GM19239 (cell line): Measurements from ENCODE around the gene FDX2.
"Not testable (repeated sequence)": the region's sequence is repeated elsewhere in the genome, so short reads cannot be mapped to it uniquely, and the experiment has no call there.

Experiments used
- DNase-seq: peaks from one replicate; pipeline ENCODE4 v3.0.0; 2011; ENCODE audit warnings: low spot score; ENCODE audit not compliant: insufficient read length
- FAIRE-seq: peaks from 2 replicates; lab custom pipeline; 2011; peaks lifted over from hg19 to GRCh38; lab: Jason Lieb, UNC

The FDX2 gene

GRCh38 chr19:10286803-10287737 is 28.7 kb downstream of the FDX2 start, which contains the start of gene ICAM4:
ICAM4 (plus strand) TSS chr19:10286955; CDS start chr19:10287013, 58 bp downstream.
- no peak for FAIRE-seq
- no peak for DNase-seq

DNA sequence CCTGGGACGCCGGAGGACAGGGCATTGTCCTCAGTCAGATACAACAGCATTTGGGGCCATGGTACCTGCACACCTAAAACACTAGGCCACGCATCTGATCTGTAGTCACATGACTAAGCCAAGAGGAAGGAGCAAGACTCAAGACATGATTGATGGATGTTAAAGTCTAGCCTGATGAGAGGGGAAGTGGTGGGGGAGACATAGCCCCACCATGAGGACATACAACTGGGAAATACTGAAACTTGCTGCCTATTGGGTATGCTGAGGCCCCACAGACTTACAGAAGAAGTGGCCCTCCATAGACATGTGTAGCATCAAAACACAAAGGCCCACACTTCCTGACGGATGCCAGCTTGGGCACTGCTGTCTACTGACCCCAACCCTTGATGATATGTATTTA is 30.4 kb downstream of the FDX2 start:
- FAIRE-seq: no peak

DNA sequence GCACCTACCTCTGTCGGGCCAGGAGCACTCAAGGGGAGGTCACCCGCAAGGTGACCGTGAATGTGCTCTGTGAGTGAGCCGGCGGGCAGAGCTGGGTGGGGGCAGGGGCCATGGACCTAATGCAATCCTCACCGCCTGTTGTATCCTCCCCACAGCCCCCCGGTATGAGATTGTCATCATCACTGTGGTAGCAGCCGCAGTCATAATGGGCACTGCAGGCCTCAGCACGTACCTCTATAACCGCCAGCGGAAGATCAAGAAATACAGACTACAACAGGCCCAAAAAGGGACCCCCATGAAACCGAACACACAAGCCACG is 30.9 kb downstream of the FDX2 start:
- DNase-seq (no peak), FAIRE-seq (no peak)

More for the DNA sequence above, 30.4 kb downstream of the FDX2 start:
- DNase-seq: no peak

DNA sequence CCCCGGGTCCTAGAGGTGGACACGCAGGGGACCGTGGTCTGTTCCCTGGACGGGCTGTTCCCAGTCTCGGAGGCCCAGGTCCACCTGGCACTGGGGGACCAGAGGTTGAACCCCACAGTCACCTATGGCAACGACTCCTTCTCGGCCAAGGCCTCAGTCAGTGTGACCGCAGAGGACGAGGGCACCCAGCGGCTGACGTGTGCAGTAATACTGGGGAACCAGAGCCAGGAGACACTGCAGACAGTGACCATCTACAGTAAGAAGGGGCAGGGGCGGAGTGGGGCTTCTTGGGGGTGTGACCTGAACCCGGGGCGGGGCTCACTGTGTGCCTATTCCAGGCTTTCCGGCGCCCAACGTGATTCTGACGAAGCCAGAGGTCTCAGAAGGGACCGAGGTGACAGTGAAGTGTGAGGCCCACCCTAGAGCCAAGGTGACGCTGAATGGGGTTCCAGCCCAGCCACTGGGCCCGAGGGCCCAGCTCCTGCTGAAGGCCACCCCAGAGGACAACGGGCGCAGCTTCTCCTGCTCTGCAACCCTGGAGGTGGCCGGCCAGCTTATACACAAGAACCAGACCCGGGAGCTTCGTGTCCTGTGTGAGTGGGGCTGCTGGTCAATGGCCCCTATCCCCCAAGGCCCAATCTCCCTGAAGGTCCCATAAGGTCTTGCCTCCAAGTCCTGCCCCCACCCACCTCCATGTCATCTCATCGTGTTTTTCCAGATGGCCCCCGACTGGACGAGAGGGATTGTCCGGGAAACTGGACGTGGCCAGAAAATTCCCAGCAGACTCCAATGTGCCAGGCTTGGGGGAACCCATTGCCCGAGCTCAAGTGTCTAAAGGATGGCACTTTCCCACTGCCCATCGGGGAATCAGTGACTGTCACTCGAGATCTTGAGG is 31.5 kb downstream of the FDX2 start:
- DNase-seq: no peak

DNA sequence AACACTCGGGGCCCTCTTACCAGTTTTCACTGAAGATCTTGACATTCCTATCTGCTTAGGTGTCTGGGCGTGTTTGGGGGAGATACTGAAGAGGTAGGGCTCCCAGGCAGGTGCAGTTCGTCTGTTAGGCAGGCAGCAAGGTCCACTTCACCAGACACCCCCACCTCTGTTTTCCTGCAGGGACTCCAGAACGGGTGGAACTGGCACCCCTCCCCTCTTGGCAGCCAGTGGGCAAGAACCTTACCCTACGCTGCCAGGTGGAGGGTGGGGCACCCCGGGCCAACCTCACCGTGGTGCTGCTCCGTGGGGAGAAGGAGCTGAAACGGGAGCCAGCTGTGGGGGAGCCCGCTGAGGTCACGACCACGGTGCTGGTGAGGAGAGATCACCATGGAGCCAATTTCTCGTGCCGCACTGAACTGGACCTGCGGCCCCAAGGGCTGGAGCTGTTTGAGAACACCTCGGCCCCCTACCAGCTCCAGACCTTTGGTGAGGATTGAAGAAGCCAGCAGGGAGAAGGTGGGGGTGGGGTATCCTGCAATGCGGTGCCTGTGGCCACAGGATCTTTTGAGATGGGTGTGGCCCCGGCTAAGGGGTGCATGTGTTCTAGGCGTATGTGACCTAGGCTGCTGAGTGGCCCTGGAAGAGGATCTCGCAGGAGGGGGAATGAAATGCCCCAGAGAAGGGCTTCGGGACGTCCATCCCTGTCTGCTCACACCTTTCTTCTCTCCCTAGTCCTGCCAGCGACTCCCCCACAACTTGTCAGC is 32.3 kb downstream of the FDX2 start:
- FAIRE-seq: no peak
- DNase-seq: no peak

More for the DNA sequence above, 31.5 kb downstream of the FDX2 start:
- FAIRE-seq: no peak

- FAIRE-seq, DNase-seq: not testable (repeated sequence)
Observed at GRCh38 chr19:10282043-10282442, 33.8 kb downstream of the FDX2 start.

GRCh38 chr19:10279737-10280442 is 35.9 kb downstream of the FDX2 start:
- FAIRE-seq (no peak), DNase-seq (no peak)

DNA sequence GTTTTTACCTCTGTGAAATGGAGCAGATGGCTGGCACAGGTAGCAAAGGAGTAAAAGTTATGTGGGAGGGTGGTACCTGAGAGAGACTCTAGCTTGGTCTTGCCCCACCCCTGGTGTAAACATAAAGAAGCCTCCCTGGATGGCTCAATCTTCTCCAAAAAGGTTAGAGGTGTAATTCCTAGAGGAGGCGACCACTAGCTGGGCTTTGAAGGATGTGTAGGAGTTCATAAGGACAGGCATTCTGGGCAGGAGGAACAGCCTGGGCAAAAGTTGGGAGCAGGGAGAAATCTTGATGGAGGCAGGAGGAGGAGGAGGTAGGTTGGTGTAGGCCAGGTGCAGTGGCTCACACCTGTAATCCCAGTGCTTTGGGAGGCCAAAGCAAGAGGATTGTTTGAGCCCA is 36.9 kb downstream of the FDX2 start:
- no peak for FAIRE-seq

GRCh38 chr19:10277795-10278589 is 37.8 kb downstream of the FDX2 start:
- DNase-seq (no peak), FAIRE-seq (no peak)

More for the DNA sequence above, 36.9 kb downstream of the FDX2 start:
- DNase-seq: no peak

- FAIRE-seq (no peak), DNase-seq (no peak)
Observed at GRCh38 chr19:10274589-10274988, 41.2 kb downstream of the FDX2 start.

DNA sequence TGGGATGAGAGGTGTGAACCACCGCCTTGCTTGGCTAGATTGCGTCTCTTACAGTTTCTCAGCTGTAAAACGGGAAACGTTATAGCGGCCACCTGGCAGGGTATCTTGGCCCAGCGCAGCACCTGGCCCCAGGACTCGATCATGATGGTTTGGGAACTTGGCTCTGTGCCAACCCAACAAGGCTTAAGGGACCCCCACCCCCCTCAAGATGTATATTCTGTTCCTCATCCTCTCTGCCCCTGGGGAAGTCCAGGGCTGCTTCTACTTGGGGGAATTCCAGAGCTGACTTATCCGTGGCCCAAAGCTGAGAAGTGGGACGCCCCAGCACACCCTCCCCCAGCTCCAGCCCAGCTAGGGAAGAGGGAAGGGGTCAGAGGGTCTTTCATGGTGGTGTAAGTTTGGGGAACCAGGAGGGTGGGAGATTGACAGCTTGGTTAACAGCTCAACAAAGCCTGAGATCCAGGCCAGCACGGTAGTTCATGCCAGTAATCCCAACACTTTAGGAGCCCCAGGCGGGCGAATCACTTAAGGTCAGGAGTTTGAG is 44.2 kb downstream of the FDX2 start:
- FAIRE-seq: no peak
- no peak for DNase-seq

GRCh38 chr19:10270616-10271394 is 45.0 kb downstream of the FDX2 start, which contains the start of gene ICAM1:
ICAM1 (plus strand) TSS chr19:10271120; CDS start chr19:10271160, 40 bp downstream.
- FAIRE-seq: peak; percentile 92
- DNase-seq: no peak

DNA sequence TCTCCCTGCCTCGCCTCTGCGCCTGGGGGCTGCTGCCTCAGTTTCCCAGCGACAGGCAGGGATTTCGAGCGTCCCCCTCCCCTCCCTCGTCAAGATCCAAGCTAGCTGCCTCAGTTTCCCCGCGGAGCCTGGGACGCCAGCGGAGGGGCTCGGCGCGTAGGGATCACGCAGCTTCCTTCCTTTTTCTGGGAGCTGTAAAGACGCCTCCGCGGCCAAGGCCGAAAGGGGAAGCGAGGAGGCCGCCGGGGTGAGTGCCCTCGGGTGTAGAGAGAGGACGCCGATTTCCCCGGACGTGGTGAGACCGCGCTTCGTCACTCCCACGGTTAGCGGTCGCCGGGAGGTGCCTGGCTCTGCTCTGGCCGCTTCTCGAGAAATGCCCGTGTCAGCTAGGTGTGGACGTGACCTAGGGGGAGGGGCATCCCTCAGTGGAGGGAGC is 45.6 kb downstream of the FDX2 start:
- DNase-seq (no peak), FAIRE-seq (peak; percentile 83)

DNA sequence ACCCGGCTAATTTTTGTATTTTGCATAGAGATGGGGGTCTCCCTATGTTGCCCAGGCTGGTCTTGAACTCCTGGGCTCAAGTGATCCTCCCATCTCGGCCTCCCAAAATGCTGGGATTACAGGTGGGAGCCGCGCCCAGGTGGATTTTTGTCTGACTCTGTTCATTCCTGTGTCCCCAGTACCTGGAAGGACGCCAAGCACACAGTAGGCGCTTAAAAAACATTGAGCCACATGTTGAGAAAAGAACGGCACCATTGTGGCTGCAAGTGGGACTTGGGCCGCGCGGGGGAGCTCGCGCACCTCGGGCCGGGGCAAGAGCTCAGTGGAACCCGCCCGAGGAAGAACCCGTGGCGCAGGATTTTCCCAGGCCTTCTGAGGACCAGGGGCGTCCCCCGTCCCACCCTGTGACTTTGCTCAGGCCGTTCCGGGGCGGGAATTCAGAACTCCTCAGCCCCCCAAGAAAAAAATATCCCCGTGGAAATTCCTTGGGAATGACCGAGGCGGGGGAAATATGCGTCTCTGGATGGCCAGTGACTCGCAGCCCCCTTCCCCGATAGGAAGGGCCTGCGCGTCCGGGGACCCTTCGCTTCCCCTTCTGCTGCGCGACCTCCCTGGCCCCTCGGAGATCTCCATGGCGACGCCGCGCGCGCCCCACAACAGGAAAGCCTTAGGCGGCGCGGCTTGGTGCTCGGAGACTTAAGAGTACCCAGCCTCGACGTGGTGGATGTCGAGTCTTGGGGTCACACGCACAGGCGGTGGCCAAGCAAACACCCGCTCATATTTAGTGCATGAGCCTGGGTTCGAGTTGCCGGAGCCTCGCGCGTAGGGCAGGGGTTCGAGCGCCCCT is 46.3 kb downstream of the FDX2 start:
- FAIRE-seq: peak; percentile 86
- no peak for DNase-seq

DNA sequence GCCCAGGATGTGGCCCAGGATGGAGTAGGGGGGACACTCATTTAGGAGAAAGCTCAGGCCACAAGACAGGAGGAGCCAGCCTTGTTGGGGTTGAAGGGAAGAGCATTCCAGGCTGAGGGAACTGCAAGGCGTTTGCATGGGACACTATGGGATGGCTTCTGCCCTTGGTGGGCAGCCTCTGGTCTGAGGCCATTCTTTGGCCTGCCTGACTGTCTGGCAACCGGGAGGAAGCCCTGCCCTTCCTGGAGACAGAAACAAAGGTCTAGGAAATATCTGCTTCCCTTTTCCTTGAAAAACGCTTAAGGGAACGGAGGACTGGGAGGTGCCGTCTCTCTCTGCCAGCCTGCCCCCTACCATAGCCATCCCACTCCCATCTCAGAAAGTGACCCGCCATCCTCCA is 47.7 kb downstream of the FDX2 start:
- DNase-seq: no peak
- no peak for FAIRE-seq

DNA sequence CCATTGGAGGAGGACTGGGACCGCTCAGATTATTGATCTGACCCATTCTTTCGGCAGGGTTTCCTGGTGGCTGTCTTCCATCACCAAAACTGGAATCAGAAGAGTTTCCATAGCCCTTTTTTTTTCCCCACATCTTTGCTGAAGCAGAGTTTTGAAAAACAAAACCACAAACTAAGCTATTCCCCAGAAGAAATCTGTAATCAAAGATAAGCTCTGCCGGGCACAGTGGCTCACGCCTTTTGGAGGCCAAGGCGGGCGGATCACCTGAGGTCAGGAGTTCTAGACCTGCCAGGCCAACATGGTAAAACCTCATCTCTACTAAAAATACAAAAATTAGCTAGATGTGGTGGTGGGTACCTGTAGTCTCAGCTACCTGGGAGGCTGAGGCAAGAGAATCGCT is 49.1 kb downstream of the FDX2 start:
- no peak for FAIRE-seq
- no peak for DNase-seq

GRCh38 chr19:10262771-10263170 is 53.0 kb downstream of the FDX2 start:
- FAIRE-seq (no peak), DNase-seq (no peak)
